Measurements from ENCODE around the gene PLPPR3.

DNA sequence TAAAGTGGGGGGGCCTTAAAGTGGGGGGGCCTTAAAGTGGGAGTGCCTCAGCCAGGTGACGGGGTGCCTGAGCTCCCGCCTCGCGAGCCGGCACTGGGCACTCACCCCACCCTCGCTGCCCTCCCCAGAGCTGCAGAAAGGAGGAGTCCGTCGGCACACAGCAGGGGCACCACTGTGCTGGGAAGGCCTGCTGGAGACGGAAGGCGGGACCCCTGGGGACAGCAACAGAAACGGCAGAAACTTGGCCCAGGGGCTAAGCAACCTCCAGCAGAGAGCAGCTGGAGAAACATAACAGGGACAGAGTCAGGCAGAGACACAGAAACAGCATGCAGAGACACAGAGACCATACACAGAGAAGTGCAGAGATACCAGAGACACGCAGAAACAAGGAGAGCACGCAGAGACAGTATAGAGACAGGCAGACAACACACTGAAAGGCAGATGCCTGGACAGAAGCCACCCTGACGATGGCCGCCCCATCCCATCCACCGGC, 45.6 kb upstream of the PLPPR3 start:
- no peak for TF ChIP-seq POLR2A (IDR thresholded peaks at IDR 0.05)
- TF ChIP-seq, protein P1, sequence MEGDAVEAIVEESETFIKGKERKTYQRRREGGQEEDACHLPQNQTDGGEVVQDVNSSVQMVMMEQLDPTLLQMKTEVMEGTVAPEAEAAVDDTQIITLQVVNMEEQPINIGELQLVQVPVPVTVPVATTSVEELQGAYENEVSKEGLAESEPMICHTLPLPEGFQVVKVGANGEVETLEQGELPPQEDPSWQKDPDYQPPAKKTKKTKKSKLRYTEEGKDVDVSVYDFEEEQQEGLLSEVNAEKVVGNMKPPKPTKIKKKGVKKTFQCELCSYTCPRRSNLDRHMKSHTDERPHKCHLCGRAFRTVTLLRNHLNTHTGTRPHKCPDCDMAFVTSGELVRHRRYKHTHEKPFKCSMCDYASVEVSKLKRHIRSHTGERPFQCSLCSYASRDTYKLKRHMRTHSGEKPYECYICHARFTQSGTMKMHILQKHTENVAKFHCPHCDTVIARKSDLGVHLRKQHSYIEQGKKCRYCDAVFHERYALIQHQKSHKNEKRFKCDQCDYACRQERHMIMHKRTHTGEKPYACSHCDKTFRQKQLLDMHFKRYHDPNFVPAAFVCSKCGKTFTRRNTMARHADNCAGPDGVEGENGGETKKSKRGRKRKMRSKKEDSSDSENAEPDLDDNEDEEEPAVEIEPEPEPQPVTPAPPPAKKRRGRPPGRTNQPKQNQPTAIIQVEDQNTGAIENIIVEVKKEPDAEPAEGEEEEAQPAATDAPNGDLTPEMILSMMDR (IDR thresholded peaks at IDR 0.05): no peak
